Activated CD4-positive, alpha-beta memory T cell treated with anti-CD3 and anti-CD28 coated beads, Interleukin-2, amount 10 ng/mL, durations not matched to agents 7 days and 5 days (primary cell): Measurements from ENCODE around the gene AUH. TPM values are rescaled to one million over a fixed set of nuclear protein-coding genes. Genes with fewer than 3 reads are reported as not detected.

ENCODE experiments used
- CTCF ChIA-PET: fragments of 350-600 bp; sonication (Branson Sonifier 250); formaldehyde crosslinking; loops from one replicate; lab custom pipeline; 2021; ENCODE audit warnings: antibody characterized with exemption, inconsistent platforms; lab: Charles Lee
- POLR2A ChIA-PET: fragments of 350-600 bp; sonication (Branson Sonifier 250); formaldehyde crosslinking; loops from one replicate; lab custom pipeline; 2021; ENCODE audit warnings: antibody characterized with exemption; lab: Charles Lee
- DNase-seq: peaks from one replicate; pipeline ENCODE4 v3.0.0-alpha.2; 2020
- H3K27ac Mint-ChIP-seq: one replicate; pipeline ENCODE4 v1.8.0; 2021; ENCODE audit warnings: mild to moderate bottlenecking, mixed read lengths
- H3K27me3 Mint-ChIP-seq: one replicate; pipeline ENCODE4 v1.8.0; 2021; ENCODE audit warnings: mixed read lengths
- H3K36me3 Mint-ChIP-seq: one replicate; pipeline ENCODE4 v1.8.0; 2021; ENCODE audit warnings: low read depth, mixed read lengths
- H3K4me1 Mint-ChIP-seq: one replicate; pipeline ENCODE4 v1.8.0; 2021; ENCODE audit warnings: mixed read lengths
- H3K4me3 Mint-ChIP-seq: one replicate; pipeline ENCODE4 v1.8.0; 2021; ENCODE audit warnings: mild to moderate bottlenecking, mixed read lengths
- H3K9me3 Mint-ChIP-seq: one replicate; pipeline ENCODE4 v1.8.0; 2021; ENCODE audit warnings: mixed read lengths
- total RNA-seq, 2 experiments: library from RNA; stranded (reverse); gene quantifications; one replicate each; pipeline ENCODE4 v1.2.3, GENCODE V29; 2021

Gene AUH
- 10 to 100 TPM; 34.8 to 39.3 TPM for total RNA-seq

GRCh38 chr9:91361291-91362050 lies at the start of gene AUH:
Gene AUH (minus strand): TSS chr9:91361918. CDS start chr9:91361889, 29 bp downstream.
- ChIA-PET CTCF (interaction anchor here (0.6 to 6.4 kb wide), 13 partner anchors 10 to 447 kb away, joined by 3 to 54 read pairs (median 4); partner anchors contain the start of gene NFIL3), POLR2A (interaction anchor here (0.8 to 9.5 kb wide), 21 partner anchors 9 to 324 kb away, joined by 3 to 296 read pairs (median 14); partner anchors contain the start of gene NFIL3)

GRCh38 chr9:91411096-91411771 lies 49.5 kb upstream of the AUH start:
- peak overlapping the region; percentile 38 for H3K27ac Mint-ChIP-seq
- CTCF ChIA-PET = interaction anchor here (0.7 to 1.8 kb wide), 3 partner anchors 13 to 213 kb away, joined by 3 to 5 read pairs (median 4); partner anchors contain the start of gene NFIL3
- no peaks in the 10 kb centered on the region for H3K9me3 Mint-ChIP-seq
- H3K4me1 Mint-ChIP-seq = peaks cover 70% of the 10 kb centered on the region
- no peaks in the 10 kb centered on the region for H3K27me3 Mint-ChIP-seq
- DNase-seq = no peak
- peak overlapping the region; percentile 5 for H3K4me3 Mint-ChIP-seq
- POLR2A ChIA-PET = interaction anchor here (0.7 to 3.9 kb wide), 9 partner anchors 9 to 513 kb away, joined by 3 to 15 read pairs (median 6); partner anchors contain the start of gene NFIL3
- H3K36me3 Mint-ChIP-seq = peaks cover 80% of the 10 kb centered on the region

More at GRCh38 chr9:91361291-91362050, at the start of gene AUH:
- peaks cover 55% of the 10 kb centered on the region for H3K4me1 Mint-ChIP-seq
- peak; percentile 88 for DNase-seq
- peaks cover 8% of the 10 kb centered on the region for H3K9me3 Mint-ChIP-seq
- peak within 1 kb of the TSS; percentile 99 for H3K4me3 Mint-ChIP-seq
- H3K27ac Mint-ChIP-seq = peak within 1 kb of the TSS; percentile 94
- H3K36me3 Mint-ChIP-seq = peaks cover 37% of the 10 kb centered on the region
- H3K27me3 Mint-ChIP-seq = no peaks in the 10 kb centered on the region

- Mint-ChIP-seq H3K9me3 (no peaks in the 10 kb centered on the region), H3K27me3 (no peaks in the 10 kb centered on the region), H3K4me1 (peaks cover 63% of the 10 kb centered on the region), H3K4me3 (no peak overlapping the region), H3K36me3 (peaks cover 77% of the 10 kb centered on the region), H3K27ac (no peak overlapping the region)
- no peak for DNase-seq
- POLR2A ChIA-PET = interaction anchor here (1.2 to 3.9 kb wide), 6 partner anchors 10 to 218 kb away, joined by 3 to 15 read pairs (median 9); partner anchors contain the start of gene NFIL3
- CTCF ChIA-PET = interaction anchor here (1.0 to 1.8 kb wide), 2 partner anchors 14 to 321 kb away, joined by 3 to 5 read pairs; partner anchors contain the start of gene NFIL3
Observed at GRCh38 chr9:91410161-91410560, 48.4 kb upstream of the AUH start.

- Mint-ChIP-seq H3K9me3 (no peaks in the 10 kb centered on the region), H3K27me3 (no peaks in the 10 kb centered on the region), H3K4me1 (peaks cover 63% of the 10 kb centered on the region), H3K27ac (no peak overlapping the region), H3K36me3 (peaks cover 70% of the 10 kb centered on the region), H3K4me3 (no peak overlapping the region)
- ChIA-PET POLR2A (interaction anchor here (1.4 kb wide), 1 partner anchor 17 kb away, joined by 4 read pairs; no protein-coding TSS in a partner anchor), CTCF (interaction anchor here (0.8 to 1.0 kb wide), 2 partner anchors 24 to 309 kb away, joined by 3 to 5 read pairs; no protein-coding TSS in a partner anchor)
- DNase-seq = no peak
Observed at GRCh38 chr9:91408475-91408874, 46.8 kb upstream of the AUH start.

- ChIA-PET CTCF (interaction anchor here (0.7 to 1.0 kb wide), 3 partner anchors 25 to 308 kb away, joined by 3 to 5 read pairs (median 3); no protein-coding TSS in a partner anchor), POLR2A (interaction anchor here (1.4 kb wide), 1 partner anchor 18 kb away, joined by 4 read pairs; no protein-coding TSS in a partner anchor)
- Mint-ChIP-seq H3K4me3 (no peak overlapping the region), H3K36me3 (peaks cover 67% of the 10 kb centered on the region), H3K9me3 (no peaks in the 10 kb centered on the region), H3K27me3 (no peaks in the 10 kb centered on the region), H3K4me1 (peaks cover 60% of the 10 kb centered on the region), H3K27ac (no peak overlapping the region)
- no peak for DNase-seq
Observed at GRCh38 chr9:91407580-91408318, 46.0 kb upstream of the AUH start.

GRCh38 chr9:91405343-91406077 lies 43.8 kb upstream of the AUH start:
- Mint-ChIP-seq H3K27ac (no peak overlapping the region), H3K36me3 (peaks cover 53% of the 10 kb centered on the region), H3K27me3 (no peaks in the 10 kb centered on the region), H3K4me1 (peaks cover 45% of the 10 kb centered on the region), H3K9me3 (no peaks in the 10 kb centered on the region), H3K4me3 (no peak overlapping the region)
- ChIA-PET CTCF (no interaction called here), POLR2A (interaction anchor here (1.5 kb wide), 1 partner anchor 9 kb away, joined by 7 read pairs; no protein-coding TSS in a partner anchor)
- DNase-seq = no peak

- DNase-seq = no peak
Observed at GRCh38 chr9:91403665-91404543, 42.2 kb upstream of the AUH start.

GRCh38 chr9:91398926-91399325 lies 37.2 kb upstream of the AUH start:
- Mint-ChIP-seq H3K4me3 (no peak overlapping the region), H3K36me3 (peaks cover 7% of the 10 kb centered on the region), H3K4me1 (peaks cover 37% of the 10 kb centered on the region), H3K27me3 (no peaks in the 10 kb centered on the region), H3K27ac (no peak overlapping the region), H3K9me3 (no peaks in the 10 kb centered on the region)
- ChIA-PET POLR2A (interaction anchor here (2.4 to 3.7 kb wide), 2 partner anchors 11 to 25 kb away, joined by 11 to 13 read pairs; partner anchors contain the start of gene NFIL3), CTCF (no interaction called here)
- no peak for DNase-seq

More at GRCh38 chr9:91403665-91404543, 42.2 kb upstream of the AUH start:
- POLR2A ChIA-PET = interaction anchor here (1.1 to 1.5 kb wide), 2 partner anchors 8 to 14 kb away, joined by 3 to 7 read pairs; no protein-coding TSS in a partner anchor
- Mint-ChIP-seq H3K27ac (no peak overlapping the region), H3K4me1 (peaks cover 29% of the 10 kb centered on the region), H3K36me3 (peaks cover 37% of the 10 kb centered on the region), H3K9me3 (no peaks in the 10 kb centered on the region), H3K27me3 (no peaks in the 10 kb centered on the region), H3K4me3 (no peak overlapping the region)
- CTCF ChIA-PET = no interaction called here

- CTCF ChIA-PET = interaction anchor here (0.9 to 2.8 kb wide), 3 partner anchors 20 to 362 kb away, joined by 4 to 9 read pairs (median 4); no protein-coding TSS in a partner anchor
- POLR2A ChIA-PET = interaction anchor here (0.8 to 3.7 kb wide), 11 partner anchors 9 to 324 kb away, joined by 3 to 36 read pairs (median 7); partner anchors contain the start of genes AUH and NFIL3
- Mint-ChIP-seq H3K9me3 (peaks cover 2% of the 10 kb centered on the region), H3K27me3 (no peaks in the 10 kb centered on the region), H3K4me1 (peaks cover 26% of the 10 kb centered on the region), H3K36me3 (peaks cover 9% of the 10 kb centered on the region), H3K4me3 (peak overlapping the region; percentile 41), H3K27ac (peak overlapping the region; percentile 77)
- DNase-seq = peak; percentile 29
Observed at GRCh38 chr9:91395553-91396471, 34.1 kb upstream of the AUH start.

GRCh38 chr9:91395106-91395552 lies 33.4 kb upstream of the AUH start:
- POLR2A ChIA-PET = interaction anchor here (0.8 to 3.7 kb wide), 10 partner anchors 8 to 324 kb away, joined by 3 to 36 read pairs (median 8); partner anchors contain the start of genes AUH and NFIL3
- Mint-ChIP-seq H3K27me3 (no peaks in the 10 kb centered on the region), H3K36me3 (peaks cover 9% of the 10 kb centered on the region), H3K27ac (peak overlapping the region; percentile 77), H3K4me3 (peak overlapping the region; percentile 41), H3K4me1 (peaks cover 26% of the 10 kb centered on the region), H3K9me3 (peaks cover 2% of the 10 kb centered on the region)
- no peak for DNase-seq
- CTCF ChIA-PET = interaction anchor here (1.9 kb wide), 1 partner anchor 362 kb away, joined by 4 read pairs; no protein-coding TSS in a partner anchor
